ENCODE results near the gene CSMD2.

DNA sequence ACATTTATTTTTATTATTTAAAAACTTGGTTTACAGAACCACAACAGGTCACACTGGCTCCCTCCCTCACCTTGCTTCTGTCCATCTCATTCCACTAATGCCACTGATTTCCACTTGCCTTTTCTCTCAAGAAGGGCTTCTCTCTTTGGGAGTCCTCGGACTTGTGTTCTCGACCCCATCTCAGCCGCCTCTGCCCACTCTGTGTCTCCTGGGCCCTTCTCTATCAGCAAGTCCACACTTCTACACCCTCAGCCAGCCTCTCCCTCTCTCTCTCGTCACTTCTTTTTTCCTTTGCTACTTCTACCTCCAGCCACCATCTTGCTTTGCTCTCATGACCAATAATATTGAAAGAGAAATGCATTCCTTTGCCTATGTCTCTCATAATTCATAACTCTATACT lies 171.7 kb downstream of the CSMD2 start:
- TF ChIP-seq EP300 (IDR thresholded peaks at IDR 0.05) = no peak
- TF ChIP-seq POLR2A (IDR thresholded peaks at IDR 0.05) = no peak
